GM18499 (cell line): ENCODE measurements around the gene PGM2.
"Not testable (repeated sequence)": the region's sequence is repeated elsewhere in the genome, so short reads cannot be mapped to it uniquely, and the experiment has no call there.

Experiments
- ATAC-seq: cut with Tn5 transposase; IDR thresholded peaks from one replicate; pipeline ENCODE4 v1.9.1; 2021; ENCODE audit warnings: moderate number of reproducible peaks; ENCODE audit not compliant: insufficient read depth, unreplicated experiment

PGM2 gene

DNA sequence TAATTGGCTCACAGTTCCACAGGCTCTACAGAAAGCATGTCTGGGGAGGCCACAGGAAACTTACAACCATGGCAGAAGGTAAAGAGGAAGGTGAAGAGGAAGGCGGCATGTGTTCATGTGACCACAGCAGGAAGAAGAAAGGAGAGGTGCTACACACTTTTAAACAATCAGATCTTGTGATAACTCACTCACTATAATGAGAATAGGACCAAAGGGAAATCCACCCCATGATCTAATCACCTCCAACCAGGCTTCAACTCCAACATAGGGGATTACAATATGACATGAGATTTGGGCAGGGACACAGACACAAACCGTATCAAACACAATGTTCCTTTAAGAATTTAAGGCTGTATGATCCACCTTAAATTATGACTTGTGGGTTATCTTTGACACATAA is 10.5 kb upstream of the PGM2 start:
- no peak for ATAC-seq

DNA sequence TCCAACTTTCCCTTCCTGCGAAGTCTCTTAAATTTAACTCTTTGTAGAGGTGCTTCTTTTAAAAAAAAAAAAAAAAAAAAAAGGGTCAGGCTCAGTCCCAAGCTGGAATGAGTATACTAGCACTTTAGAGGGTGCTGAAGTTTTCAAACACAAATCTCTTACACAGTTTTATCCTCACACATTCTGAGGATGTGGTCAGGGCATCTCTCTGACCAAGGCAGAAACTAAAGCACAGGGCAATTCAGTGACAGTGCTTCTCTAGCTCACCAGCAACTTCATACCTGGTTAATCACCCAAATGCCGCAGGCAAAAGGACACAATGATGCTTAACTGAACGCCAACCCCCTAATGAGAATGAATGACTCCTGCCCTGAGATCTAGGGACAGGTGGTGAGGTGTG is 9.8 kb upstream of the PGM2 start:
- no peak for ATAC-seq

DNA sequence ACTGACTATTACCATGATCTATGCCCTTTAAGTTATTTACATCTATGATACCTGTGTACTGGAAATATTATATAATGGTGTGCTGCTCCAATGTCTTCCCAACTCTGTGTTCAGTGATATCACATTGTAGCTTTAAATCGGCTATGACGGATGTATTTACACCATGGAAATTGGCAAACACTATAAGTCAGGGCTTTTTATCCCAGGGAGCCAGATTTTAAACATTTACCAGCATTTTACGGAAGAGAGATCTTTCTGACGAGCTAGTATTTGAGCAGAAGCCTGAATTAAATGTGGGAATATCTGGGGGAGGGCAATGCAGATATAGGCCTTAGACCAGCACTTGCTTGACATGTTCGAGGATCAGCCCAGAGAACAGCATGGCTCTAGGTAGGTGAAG is 7.7 kb upstream of the PGM2 start:
- no peak for ATAC-seq

DNA sequence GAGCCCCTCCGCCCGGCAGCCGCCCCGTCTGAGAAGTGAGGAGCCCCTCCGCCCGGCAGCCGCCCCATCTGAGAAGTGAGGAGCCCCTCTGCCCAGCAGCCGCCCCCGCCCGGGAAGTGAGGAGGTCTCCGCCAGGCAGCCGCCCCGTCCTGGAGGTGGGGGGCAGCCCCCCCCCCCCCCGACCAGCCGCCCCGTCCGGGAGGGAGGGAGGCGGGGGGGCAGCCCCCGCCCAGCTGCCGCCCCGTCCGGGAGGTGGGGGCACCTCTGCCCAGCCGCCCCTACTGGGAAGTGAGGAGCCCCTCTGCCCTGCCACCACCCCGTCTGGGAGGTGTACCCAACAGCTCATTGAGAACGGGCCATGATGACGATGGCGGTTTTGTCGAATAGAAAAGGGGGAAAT is 6.0 kb upstream of the PGM2 start:
- ATAC-seq, result not testable (repeated sequence)

DNA sequence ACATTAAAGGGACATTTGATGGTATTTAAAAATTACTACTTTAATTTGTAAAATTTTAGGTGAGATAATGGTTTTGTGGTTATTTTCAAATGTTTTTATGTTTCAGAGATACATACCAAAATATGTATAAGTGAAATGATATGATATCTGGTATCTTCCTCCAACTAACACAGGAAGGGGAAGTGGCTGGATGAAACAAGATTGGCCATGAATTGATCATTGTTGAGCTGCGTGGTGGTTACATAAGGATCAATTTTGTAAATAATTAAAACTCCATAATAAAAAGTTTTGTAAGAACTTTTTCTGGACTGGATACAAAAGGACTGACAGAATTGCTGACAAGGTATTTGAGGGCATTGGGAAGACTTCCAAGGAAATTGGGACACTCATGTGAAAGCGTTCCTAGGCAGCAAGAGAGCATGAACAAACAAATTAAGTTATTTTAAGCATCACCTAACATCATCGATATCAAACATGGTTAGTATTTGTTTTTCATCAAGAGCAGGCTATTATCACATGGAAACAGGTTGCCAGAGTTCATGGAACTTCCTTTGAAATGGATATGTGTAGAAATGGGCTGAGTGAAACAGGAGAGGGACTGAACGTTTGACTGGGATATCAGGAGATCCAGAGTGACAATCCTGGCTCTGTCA is 4.4 kb upstream of the PGM2 start:
- ATAC-seq, result no peak

DNA sequence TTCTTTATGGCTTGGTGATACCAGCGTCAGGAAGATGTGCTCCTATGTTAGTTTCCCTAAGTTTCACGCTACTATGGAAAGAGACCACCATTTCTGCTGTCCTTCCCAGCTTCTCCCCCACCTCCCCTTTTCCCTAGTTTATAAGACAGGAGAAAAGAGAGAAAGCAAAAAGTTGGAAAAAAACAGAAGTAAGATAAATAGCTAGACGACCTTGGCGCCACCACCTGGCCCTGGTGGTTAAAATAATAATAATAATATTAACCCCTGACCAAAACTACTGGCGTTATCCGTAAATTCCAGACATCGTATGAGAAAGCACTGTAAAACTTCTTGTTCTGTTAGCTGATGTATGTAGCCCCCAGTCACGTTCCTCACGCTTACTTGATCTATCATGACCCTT is 985 bp upstream of the PGM2 start:
- not testable (repeated sequence) for ATAC-seq

DNA sequence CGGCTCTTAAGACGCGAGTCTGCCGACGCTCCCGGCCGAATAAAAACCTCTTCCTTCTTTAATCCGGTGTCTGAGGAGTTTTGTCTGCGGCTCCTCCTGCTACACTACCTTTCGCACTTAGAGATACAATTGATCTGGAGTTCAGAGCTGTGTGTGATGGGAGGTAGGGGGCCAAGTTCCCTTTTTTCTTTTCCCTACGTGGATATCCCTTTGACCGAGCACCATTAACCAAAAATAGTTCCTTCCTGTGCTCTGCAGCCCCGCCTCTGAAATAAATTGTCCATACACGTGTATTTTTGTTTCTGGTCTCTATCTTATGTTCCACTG is 555 bp upstream of the PGM2 start:
- ATAC-seq, result no peak

DNA sequence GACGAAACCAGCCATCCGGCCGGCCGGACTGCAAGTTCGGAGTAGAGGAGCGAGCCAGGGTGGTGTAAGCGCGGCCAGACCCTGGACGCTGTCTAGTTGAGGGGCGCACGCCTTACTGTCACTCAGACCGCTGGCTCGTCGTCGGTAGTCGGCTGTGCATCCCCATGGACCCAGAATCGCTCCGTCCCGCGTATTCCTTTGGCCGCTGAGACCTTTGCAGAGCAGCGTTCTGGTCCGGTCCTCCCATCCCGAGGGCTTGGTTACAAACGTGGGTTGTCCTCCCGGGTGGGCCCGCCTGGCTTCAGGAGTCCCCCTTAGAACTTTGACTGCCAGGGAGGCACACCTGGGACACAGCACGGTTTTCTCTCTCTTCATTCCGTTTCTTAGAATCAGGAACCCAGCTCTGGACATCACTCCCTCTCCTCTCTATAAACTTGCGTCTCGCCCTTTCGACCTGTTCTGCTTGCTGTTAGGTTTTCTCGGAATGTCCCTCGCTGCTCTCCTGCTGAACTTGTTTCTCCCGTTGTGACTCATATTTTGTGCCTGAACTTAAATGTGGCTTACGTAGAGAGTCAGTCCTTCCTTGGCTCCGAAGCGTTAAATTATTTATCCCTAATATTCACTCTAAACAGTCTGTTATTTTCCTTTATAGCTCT is 672 bp downstream of the PGM2 start:
- ATAC-seq, result peak; percentile 31

DNA sequence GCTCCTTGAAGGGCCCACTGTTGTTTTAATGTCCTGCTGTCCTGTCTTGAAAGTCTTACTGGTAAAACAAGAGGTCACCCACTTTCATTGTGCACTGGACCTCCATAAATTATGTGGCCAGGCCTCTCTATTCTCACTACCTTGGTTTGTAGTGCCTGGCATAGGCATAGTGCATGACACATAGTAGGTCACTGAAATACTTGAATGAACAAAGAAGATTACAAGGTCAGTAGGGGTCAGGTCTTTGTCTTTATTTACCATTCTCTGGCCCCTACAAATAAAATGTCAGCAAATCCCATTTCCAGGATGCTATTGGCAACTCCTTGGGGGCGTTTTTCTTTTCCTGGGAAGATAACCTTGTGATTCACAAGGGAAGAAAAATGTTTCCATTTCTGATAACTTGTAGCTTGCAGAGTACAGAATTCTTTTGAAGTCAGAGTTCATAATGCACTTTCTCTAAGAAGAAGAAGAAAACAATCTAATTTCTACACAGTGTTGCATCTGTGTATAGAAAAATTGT is 1.4 kb downstream of the PGM2 start:
- ATAC-seq, result no peak

DNA sequence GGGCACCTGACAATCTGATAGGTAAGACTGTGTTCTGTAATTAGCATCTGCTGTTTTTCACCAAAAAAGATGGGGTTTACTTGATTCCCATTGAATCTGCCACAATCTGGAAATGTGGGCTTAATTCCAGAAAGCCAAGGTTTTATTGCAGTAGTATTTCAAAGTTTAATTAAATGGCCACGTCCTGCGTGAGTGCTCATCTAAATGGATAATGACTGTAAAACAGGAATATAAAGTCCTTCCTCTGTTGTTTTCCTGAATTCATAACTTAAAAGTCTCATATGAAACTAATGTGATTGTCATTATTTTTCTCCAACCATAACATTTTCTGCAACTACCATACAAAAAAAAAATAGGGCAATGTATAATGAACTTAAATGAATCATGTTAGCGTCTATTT is 2.4 kb downstream of the PGM2 start:
- no peak for ATAC-seq

DNA sequence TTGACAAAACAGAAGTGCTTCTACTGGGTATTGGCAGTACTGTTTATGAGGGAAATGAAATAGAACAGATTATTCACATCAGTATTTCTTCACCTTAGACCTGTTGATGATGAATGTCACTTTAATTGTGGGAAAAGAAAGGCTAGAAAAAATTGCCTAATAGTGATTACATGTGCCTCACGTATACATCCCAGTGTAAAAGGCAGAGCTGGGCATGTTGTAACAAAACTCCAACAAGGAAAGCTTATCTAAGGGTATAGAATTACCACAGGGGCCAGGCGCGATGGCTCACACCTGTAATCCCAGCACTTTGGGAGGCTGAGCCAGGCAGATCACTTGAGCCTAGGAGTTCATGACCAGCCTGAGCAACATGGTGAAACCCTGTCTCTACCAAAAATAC is 4.2 kb downstream of the PGM2 start:
- no peak for ATAC-seq

DNA sequence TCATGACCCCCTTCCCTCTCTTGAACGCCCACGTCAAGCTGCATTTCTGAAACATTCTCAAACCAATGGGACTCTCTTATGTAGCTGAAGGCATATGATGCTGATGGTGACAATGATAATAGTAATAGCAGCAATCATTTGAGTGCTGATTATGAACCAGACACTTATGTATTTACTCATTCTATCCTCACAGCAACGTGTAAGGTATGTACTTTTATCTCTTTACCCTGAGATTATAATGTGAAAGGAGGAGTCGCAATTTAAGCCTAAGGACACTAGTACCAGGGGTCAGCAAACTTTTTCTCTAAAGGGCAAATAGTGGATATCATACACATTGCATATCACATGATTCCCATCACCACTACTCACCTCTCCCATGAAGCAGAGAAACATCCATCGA is 8.5 kb downstream of the PGM2 start:
- ATAC-seq, result no peak

DNA sequence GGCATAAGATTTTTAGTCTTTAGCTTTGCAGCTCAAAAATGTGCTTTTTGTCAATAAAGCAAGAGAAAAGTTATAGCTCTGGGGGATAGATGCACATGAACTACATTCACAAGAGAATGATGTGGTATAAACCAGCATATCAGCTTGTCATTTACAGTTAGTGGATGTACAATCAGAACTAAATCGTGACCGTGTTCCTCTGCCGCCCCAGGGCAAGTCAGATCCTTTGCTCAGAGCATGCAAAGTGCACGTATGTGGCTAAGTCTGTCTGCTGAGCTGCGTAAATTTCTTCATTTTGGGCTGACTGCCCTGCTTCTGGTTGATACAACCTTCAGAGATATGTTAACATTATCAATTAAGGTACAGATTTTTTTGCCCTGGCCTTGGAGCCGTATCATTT is 9.3 kb downstream of the PGM2 start:
- no peak for ATAC-seq

DNA sequence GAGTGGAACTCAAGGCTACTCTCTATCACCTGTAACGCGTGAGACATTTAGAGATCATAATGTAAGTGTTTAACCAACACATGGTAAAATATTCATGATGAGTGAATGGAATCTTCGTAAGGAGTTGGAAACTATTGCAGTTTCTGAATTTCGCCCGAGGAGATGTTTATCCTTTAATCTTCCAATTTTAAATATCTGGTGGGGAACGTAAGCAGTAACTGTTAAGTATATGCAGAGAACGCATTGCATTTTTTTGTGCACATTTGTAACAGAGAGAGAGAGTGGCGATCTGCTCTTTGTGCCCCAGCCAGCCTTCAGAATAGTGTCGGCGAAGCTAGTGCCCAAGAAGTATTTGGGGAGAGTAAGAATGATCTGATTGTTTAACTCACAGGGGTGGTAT is 9.8 kb downstream of the PGM2 start:
- no peak for ATAC-seq

DNA sequence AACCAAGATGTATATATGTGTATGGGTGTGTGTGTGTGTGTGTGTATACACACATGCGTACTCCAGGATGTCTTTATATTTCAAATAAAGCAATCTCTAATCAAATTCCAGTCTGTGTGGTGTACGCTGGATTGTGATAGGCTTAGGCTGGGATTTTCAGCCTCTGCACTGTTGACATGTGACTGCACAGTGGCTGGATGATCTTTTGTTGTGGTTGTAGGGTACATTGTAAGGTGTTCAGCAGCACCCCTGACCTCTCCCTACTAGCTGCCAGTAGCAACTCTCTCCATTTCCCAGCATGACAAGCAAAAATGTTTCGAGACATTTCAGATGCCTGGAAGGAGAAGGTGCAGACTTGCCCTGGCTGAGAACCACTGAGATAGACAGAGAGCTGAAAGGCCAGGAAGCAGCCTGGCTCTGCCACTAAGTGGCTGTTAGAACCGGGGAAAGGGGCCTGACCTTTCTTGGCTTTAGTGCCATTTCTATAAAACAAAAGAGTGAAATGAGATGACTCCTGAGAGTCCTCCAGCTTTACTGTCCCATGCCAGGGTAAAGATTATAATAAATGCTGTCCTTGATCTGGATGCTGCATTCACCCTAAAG is 10.5 kb downstream of the PGM2 start:
- no peak for ATAC-seq

DNA sequence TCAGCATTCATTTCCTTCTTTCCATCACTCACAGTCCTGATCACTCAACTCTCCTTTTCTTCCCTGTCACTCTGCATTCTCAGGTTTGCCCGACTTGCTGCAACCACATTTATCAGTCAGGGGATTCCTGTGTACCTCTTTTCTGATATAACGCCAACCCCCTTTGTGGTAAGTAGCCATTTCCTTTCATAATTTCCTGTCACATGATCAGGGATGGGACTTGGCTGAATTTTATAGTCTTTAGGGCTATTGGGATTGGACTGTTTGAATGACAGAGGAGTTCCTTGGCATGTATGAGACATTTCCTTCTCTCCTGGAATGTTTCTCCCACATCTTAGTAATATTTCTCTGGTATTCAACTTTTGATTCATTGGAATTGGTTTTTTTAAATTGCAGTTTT is 11.0 kb downstream of the PGM2 start:
- ATAC-seq, result no peak

DNA sequence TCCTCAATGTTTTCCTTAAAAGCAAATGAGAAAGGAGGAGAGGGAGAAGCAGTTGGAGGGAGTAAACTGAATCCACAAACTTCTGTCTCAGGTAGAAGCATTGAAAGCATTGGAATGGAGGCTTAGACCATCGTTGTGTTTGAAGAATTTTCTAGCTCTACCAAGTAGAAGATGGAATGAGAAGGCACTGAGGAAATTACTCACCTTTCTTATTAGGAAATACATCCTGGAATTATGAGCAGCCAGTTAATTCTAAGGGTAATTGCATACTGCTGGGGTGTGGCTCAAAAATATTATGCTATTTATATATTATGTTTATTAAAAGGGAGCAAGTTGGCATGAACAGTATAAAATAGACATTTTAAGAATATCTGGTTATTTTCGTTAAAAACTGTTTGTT is 12.9 kb downstream of the PGM2 start:
- ATAC-seq, result no peak

DNA sequence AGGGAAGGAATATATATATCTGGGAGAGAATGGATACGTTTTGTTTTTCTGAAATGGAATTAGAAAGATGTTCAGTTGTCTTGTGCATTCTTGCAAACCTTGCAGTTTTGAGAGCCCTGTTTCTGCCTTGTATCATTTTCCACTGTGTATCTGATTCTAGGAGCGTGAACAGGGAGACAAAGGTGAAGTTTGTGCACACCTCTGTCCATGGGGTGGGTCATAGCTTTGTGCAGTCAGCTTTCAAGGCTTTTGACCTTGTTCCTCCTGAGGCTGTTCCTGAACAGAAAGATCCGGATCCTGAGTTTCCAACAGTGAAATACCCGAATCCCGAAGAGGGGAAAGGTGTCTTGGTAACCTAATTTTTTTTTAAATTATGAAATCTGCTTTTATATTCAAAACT is 17.7 kb downstream of the PGM2 start:
- ATAC-seq, result no peak

DNA sequence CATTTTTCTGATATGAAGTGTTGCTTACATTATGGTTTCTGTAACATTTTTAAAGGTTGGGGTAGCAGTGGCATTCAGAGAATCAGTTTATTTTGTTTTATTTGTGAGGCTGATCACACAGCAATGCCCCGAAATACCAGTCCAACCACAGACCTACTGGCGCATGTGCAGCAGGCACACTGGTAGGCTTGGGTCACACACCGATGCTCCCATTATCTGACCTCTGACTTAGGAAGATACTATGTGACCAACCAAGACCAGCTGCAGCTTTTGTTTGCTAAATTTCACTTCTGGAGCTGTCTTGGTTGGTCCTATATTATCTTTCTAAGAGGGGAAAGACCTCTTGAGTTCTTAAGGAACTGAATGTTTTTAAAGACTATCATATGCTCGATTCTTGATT is 18.7 kb downstream of the PGM2 start:
- no peak for ATAC-seq

DNA sequence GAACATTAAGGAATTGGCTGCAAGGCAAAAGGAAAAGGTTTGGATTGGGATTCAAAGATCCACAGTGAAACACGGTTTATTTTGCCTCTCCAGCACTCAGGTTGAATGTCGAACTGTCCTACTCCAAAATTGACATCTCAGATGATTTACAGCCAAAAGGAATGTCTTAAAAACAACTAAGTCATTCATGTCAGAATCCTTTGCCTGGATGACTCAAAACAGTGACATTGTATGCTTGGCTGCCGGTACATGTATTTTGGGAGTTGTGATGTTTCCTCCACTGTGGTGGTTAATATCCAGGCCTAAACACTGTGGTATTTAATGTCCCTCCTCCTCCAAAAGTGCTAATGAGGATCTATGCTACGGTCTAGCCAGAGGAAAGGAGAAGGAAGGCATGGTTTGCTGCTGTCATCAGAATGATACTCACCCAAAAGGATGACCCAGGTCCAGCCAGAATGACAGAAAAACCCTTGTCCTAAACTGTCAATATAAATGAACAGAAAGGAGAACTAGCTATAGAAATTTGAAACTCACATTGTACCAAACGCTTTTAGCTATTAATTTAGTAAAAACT is 20.9 kb downstream of the PGM2 start:
- ATAC-seq, result no peak

DNA sequence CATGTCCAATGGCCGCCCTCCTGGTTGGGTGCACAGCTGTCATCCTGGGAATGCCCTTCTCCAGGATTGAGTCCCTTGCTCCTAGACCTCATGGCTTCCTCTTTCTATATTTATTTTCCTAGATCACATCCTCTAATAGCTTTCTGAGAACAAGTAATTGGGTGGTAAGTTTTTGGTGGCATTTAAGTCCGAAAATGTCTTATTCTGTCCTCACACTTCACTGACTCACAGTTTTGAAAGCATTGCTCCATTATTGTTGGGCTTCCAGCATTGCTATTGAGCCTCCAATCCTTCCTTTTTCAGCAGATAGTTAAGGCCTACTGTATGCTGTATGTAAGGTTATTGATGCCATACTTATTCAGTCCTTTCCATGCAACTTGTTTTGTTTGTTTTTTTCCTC is 25.9 kb downstream of the PGM2 start:
- no peak for ATAC-seq

DNA sequence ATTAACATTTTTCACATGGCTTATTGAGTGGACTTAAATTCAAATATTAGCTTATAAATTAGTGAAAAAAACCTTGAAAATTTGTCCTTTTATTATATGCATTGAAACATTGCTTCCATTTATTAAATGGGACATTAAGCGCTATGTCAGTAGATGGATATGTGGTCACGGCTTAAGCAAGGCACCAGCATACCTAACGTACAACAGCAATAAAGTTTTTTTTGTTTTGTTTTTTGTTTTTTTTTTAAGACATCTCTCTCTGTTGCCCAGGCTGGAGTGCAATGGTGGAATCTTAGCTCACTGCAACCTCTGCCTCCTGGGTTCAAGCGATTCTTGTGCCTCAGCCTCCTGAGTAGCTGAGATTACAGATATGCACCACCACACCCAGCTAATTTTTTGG is 31.6 kb downstream of the PGM2 start:
- no peak for ATAC-seq
